Activated CD8-positive, alpha-beta memory T cell treated with anti-CD3 and anti-CD28 coated beads for 36 hours (primary cell): ENCODE data around the gene CXCR2. TPM values are rescaled to one million over a fixed set of nuclear protein-coding genes. Genes with fewer than 3 reads are reported as not detected.
"Not testable (repeated sequence)": the region's sequence is repeated elsewhere in the genome, so short reads cannot be mapped to it uniquely, and the experiment has no call there.

ENCODE experiments used
- CTCF ChIA-PET: fragments of 350-600 bp; sonication (Branson Sonifier 250); formaldehyde crosslinking; loops from one replicate; lab custom pipeline; 2021; ENCODE audit warnings: antibody characterized with exemption; lab: Charles Lee
- POLR2A ChIA-PET: fragments of 350-600 bp; sonication (Branson Sonifier 250); formaldehyde crosslinking; loops from one replicate; lab custom pipeline; 2021; ENCODE audit warnings: antibody characterized with exemption; lab: Charles Lee
- total RNA-seq, 2 experiments: library from RNA; stranded (reverse); gene quantifications; one replicate each; pipeline ENCODE4 v1.2.3, GENCODE V29; 2021

Gene CXCR2
- total RNA-seq, result not detected

DNA sequence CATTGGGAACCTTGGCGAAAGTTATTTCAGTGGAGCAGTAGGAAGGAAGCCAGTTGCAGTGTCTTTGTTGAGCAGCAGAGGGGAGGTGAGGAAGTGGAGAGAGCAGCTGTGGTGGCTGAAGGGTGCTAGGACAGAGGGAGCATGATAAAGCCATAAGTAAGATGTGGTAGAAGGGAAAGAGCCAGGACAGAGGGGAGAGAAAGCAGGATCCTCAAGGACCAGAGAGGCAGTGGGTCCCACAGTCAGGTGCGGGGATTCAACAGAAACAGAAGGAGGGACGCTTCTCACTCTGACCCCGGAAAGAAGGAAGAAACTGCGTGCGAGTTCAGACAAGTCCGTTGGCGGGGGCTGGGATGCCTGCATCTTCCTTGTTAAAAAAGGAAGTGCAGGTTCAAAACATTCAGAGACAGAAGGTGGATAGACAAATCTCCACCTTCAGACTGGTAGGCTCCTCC, at the start of gene CXCR2:
Gene CXCR2 (plus strand): TSS at position 403 of the 455 bp plus-strand sequence. CDS start 8,774 bp downstream, outside the sequence.
- CTCF ChIA-PET, result no interaction called here
- POLR2A ChIA-PET, result no interaction called here

GRCh38 chr2:218077464-218078216, 48.2 kb upstream of the CXCR2 start:
- ChIA-PET POLR2A (no interaction called here), CTCF (no interaction called here)

DNA sequence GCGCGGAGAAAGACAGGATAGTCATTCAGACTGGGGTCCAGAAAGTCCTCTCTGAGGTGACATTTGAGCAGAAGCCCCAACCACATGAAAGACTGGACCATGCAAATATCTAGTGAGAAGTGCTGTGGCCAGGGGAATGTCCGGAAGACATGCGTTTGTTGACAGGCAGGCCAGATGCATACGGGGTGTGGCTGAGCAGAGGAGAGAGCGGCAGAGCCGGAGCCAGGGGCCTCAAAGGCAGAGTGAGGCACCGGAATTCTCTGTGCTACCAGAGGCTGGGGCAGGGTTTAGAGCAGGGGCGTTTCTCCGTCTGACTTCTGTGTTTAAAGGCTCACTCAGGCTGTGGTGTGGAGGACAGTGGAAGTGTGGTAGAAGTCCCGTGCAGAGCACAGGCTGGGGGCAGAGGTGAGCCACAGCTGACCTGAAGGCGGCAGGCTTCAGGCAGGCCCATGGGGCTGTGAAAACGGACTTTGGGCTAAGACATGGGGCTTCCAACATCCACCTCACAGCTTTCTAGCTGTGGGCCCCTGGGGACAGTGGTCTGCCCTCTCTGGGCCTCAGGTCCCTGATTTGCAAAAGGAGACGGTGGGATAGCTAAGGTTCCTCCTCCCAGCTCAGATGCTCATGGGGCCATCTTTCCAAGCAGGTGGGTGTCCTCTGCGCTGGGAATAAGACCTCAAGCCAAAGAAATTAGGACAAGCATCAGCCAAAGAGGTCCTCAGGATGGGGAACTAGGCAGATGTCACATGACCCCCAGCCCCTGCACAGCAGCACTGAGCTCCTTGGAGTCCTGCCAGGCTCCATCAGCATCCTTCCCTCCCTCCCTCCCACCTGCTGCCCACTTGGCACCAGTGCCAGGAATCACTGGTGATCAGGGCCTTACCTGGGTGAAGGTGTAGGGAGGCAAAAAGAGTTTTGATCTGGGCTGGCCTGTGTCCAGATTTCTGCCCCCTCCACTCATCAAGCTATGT, 45.6 kb upstream of the CXCR2 start:
- POLR2A ChIA-PET, result no interaction called here
- CTCF ChIA-PET, result no interaction called here

DNA sequence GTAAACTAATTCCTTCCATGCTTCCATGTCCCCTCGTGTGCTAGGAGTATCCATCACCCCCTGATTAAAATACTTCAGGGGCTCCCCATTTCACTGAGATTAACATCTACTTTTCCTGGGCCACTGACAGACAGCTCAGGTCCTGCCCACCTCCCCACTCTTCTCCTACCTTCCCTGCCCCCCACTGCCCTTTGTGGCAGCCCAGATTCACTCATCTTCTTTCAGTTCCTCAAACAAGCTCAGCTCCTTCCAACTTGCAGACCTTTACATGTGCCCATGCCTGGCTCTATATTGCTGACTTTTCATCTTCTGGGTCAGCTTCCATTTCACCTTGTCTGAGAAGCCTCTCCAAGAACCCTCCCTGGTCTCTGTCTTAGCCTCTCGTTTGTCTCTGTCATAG, 44.8 kb upstream of the CXCR2 start:
- CTCF ChIA-PET, result no interaction called here

DNA sequence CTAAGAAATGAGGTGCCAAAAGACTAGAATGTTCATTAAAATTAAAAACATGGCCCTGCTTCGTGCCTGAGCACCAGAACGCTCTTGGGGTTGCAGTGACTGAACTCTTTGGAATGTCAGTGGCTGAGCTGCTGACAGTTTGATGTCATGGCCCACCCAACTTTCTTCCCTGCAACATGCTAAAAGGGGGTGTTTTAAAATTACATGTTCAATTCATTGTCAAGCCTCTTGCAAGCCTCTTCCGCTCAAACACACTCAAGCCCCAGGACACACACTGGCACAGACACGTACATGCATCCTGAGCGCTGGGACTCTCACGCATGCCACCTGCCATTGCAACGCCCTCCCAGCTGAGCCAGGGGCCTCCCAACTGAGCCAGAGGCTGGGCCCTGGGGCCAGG, 44.1 kb upstream of the CXCR2 start:
- POLR2A ChIA-PET, result no interaction called here
- CTCF ChIA-PET, result no interaction called here

More for the DNA sequence above, 44.8 kb upstream of the CXCR2 start:
- POLR2A ChIA-PET, result no interaction called here

DNA sequence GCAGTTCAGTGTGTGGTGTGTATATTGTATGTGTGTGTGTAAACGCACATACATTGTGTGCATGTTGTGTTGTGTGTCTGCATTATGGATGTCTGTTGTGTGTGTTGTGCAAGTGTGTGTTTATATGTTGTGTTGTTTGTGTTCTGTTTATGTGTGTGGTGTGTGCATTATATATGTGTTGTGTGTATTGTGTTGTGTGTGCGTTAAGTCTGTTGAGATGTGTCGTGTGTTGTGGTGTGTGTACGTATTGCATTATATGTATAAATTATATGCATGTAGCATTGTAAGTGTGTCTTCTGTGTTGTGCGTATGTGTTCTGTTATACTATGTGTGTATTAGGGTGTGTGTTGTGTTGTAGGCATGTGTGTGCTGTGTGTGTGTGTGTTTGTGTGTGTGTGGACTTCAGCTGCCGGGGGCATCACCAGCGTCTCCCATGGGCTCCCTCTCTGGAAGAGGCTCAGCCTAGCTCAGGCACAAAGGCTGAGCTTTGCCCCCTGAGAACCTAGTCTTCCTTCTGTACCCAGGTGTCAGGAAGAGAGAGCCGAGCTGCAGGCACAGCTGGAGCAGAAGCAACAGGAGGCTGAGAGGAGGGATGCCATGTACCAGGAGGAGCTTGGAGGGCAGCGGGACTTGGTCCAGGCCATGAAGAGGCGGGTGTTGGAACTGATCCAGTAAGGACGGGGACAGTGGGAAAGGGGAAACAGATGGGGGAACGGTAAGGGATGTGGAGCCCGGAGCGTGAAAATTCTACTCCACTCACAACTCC, 43.1 kb upstream of the CXCR2 start:
- ChIA-PET POLR2A (no interaction called here), CTCF (no interaction called here)

DNA sequence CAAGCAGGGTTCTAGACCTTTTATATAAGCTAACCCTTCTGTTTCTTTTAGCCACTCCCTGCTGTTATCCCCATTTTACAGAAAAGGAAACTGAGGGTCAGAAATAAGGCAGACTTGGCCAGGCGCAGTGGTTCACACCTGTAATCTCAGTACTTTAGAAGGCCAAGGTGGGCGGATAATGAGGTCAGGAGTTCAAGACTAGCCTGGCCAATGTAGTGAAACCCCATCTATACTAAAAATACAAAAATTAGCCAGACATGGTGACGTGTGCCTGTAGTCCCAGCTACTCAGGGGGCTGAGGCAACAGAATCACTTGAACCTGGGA, 42.5 kb upstream of the CXCR2 start:
- ChIA-PET POLR2A (no interaction called here), CTCF (no interaction called here)

DNA sequence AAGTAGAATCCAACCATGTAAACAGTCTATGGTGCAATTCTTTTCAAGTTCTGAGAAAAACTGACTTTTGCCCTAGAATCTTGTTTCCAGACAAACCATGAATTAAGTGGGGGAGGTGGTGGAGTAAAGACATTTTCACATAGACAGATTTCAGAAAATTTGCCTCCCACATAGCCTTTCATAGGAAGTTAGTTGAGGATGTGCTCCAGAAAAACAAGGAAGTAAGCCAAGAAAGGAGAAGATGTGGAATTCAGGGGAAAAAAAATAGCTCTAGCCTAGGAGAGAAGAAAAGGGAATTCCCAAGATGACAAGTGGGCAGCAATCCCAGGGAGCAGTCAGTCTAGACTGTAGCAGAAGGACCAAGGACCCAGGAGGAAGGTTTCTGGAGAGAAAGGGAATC, 39.4 kb upstream of the CXCR2 start:
- ChIA-PET POLR2A (no interaction called here), CTCF (no interaction called here)

DNA sequence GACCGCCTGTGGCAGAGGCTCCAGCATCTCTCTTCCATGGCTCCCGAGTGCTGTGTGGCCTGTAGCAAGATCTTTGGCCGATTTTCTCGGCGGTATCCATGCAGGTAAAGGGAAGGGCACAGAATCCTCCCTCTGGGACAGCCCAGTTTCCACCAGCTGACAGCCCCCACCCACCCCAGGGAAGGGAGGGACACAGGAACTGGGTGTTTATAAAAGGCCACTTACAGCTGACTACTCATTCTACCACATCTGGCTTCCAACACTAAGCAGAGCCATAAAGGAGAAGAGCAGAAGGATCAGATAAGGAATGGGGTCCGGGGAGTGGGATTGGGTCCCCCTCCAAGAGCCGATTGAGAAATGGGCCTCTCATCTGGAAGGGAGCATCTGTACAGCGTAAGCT, 36.6 kb upstream of the CXCR2 start:
- ChIA-PET POLR2A (no interaction called here), CTCF (no interaction called here)

GRCh38 chr2:218091746-218092145, 34.1 kb upstream of the CXCR2 start:
- ChIA-PET CTCF (no interaction called here), POLR2A (no interaction called here)

DNA sequence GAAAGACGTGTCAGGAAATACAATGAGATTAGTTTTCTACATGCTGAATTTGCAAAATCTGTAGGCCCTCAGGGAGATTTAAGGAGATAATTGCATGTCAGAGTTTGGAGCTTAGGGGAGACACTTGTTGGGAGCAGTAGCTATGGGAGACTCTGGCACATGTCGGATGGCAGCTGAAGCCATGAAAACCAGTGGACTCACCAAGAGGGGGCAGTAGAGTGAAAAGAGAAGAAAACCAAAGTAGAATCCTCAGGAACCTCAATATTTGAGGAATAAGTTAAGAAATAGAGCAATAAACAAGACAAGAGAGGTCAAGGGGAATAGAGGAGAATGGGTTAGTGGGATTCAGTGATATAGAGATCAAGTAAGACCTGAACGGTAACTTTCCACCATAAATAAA, 31.9 kb upstream of the CXCR2 start:
- CTCF ChIA-PET, result no interaction called here
- POLR2A ChIA-PET, result no interaction called here

- ChIA-PET POLR2A (no interaction called here), CTCF (no interaction called here)
Measured at GRCh38 chr2:218095853-218096252, 30.0 kb upstream of the CXCR2 start.

DNA sequence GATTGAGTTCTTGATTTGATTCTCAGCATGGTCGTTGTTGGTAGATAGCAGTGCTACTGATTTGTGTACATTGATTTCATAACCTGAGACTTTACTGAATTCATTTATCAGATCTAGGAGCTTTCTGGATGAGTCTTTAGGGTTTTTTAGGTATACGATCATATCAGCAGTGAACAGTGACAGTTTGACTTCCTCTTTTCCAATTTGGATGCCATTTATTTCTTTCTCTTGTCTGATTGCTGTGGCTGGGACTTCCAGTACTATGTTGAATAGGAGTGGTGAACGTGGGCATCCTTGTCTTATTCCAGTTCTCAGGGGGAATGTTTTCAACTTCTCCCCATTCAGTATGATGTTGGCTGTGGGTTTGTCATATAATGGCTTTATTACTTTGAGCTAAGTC, 27.9 kb upstream of the CXCR2 start:
- POLR2A ChIA-PET, result no interaction called here
- CTCF ChIA-PET, result no interaction called here

DNA sequence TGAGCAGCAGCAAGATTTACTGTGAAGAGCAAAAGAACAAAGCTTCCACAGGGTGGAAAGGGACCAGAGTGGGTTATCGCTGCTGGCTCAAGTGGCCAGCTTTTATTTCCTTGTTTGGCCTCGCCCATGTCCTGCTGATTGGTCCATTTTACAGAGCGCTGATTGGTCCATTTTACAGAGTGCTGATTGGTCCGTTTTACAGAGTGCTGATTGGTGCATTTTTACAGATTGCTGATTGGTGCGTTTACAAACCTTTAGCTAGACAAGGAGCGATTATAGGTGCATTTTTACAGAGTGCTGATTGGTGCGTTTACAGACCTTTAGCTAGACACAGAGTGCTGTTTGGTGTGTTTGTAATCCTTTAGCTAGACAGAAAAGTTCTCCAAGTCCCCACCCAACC, 17.0 kb upstream of the CXCR2 start:
- CTCF ChIA-PET, POLR2A ChIA-PET: not testable (repeated sequence)

- CTCF ChIA-PET, result not testable (repeated sequence)
Measured at GRCh38 chr2:218121789-218122188, 4.0 kb upstream of the CXCR2 start.

DNA sequence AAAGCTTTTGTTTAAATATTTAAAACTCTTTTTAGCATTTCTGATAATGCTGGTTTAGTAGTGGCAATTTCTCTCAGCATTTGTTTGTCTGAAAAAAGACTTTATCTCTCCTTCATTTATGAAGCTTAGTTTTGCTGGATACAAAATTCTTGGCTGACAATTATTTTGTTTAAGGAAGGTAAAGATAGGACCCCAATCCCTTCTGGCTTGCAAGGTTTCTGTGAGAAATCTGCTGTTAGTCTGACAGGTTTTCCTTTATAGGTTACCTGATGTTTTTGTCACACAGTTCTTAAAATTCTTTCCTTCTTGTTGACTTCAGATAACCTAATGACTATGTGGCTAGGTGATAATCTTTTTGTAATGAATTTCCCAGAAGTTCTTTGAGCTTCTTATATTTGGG, 3.5 kb upstream of the CXCR2 start:
- CTCF ChIA-PET, POLR2A ChIA-PET: not testable (repeated sequence)

More at GRCh38 chr2:218121789-218122188, 4.0 kb upstream of the CXCR2 start:
- POLR2A ChIA-PET, result not testable (repeated sequence)

- ChIA-PET POLR2A (no interaction called here), CTCF (no interaction called here)
Measured at GRCh38 chr2:218123986-218124385, 1.8 kb upstream of the CXCR2 start.

DNA sequence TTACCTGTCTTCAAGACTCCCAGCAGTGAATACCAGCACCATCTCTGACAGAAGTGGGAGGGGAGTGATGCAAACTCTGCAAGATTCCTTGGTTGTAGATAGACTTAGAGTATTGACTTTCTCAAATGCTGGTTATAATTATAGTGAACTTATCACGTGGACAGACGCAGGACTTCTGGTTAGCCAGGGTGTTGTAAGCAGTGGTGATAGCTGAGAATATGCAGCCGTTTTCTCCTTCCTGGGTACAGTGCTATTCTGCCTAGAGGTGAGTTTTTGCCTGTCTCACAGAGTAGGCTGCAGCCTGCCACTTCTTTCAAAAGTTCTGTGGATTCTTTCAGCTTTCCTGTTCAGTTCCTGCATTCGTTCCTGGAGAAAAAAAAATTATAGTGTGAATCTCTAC, 733 bp upstream of the CXCR2 start:
- ChIA-PET CTCF (no interaction called here), POLR2A (no interaction called here)

DNA sequence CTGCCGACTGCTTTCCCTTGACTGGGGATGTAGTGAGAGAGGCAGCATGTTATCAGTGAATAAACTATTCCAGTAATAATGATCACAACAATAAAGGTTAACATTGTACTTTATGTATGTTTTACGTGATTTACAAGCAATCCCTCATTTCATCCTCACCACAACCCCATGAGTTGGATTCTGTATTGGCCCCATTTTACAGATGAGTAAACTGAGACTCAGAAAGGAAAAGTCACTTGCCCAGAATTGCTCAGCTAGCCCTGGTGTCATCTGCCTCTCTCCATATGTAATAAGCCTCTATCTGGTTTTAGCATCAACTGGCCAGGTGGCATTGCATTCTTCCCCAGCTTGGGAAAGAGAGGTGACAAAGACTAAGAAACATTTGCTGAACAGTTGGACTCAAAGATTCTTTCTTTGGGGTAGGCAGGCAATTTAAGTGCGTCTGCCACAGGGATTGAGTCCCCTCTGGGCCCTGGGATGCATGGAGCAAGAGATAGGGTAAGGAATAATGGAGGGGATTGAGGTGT, 2.2 kb downstream of the CXCR2 start:
- ChIA-PET CTCF (no interaction called here), POLR2A (no interaction called here)
